ENCODE measurements around the gene FOXN1.

The FOXN1 gene

GRCh38 chr17:28482551-28483199 lies 23.5 kb upstream of the FOXN1 start:
- H3K27ac Mint-ChIP-seq: no peak overlapping the region
- peaks cover 9% of the 10 kb centered on the region for H3K27me3 Mint-ChIP-seq (ENCODE audit: low read depth, poor library complexity)
- H3K4me1 Mint-ChIP-seq: peaks cover 20% of the 10 kb centered on the region
- no peak for DNase-seq
- H3K36me3 Mint-ChIP-seq (ENCODE audit: low read depth): no peaks in the 10 kb centered on the region
- TF ChIP-seq, protein P1, sequence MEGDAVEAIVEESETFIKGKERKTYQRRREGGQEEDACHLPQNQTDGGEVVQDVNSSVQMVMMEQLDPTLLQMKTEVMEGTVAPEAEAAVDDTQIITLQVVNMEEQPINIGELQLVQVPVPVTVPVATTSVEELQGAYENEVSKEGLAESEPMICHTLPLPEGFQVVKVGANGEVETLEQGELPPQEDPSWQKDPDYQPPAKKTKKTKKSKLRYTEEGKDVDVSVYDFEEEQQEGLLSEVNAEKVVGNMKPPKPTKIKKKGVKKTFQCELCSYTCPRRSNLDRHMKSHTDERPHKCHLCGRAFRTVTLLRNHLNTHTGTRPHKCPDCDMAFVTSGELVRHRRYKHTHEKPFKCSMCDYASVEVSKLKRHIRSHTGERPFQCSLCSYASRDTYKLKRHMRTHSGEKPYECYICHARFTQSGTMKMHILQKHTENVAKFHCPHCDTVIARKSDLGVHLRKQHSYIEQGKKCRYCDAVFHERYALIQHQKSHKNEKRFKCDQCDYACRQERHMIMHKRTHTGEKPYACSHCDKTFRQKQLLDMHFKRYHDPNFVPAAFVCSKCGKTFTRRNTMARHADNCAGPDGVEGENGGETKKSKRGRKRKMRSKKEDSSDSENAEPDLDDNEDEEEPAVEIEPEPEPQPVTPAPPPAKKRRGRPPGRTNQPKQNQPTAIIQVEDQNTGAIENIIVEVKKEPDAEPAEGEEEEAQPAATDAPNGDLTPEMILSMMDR (IDR thresholded peaks at IDR 0.05): no peak
- no peak overlapping the region for H3K4me3 Mint-ChIP-seq
- H3K9me3 Mint-ChIP-seq: no peaks in the 10 kb centered on the region

- no peaks in the 10 kb centered on the region for H3K9me3 Mint-ChIP-seq
- H3K4me1 Mint-ChIP-seq: peaks cover 20% of the 10 kb centered on the region
- TF ChIP-seq, protein P1 (IDR thresholded peaks at IDR 0.05): no peak
- no peak overlapping the region for H3K4me3 Mint-ChIP-seq
- peaks cover 12% of the 10 kb centered on the region for H3K27me3 Mint-ChIP-seq (ENCODE audit: low read depth, poor library complexity)
- no peak overlapping the region for H3K27ac Mint-ChIP-seq
- no peak for DNase-seq
- no peaks in the 10 kb centered on the region for H3K36me3 Mint-ChIP-seq (ENCODE audit: low read depth)
Measured at GRCh38 chr17:28484296-28484695, 21.9 kb upstream of the FOXN1 start.

DNA sequence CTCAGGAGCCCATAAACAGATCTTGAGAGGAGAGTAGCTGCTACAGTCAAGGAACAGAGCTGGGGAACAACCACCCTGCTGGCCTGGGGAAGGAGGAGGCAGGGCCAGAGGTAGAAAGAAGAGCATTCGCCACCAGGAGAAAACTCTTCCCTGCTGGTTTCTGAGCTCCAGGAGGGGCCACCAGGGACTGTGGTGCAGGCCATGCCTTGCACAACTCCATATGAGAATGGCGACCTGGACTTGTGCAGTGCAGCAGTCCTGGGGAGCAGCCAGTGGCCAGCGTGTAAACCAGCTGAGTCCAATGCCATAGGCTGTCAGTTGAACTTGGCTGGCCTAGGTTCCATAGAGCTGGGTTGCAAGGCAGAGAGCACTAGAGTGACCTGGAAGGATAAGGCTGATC lies 21.1 kb upstream of the FOXN1 start:
- Mint-ChIP-seq H3K27me3 (ENCODE audit: low read depth, poor library complexity) (peaks cover 17% of the 10 kb centered on the region), H3K9me3 (no peaks in the 10 kb centered on the region)
- TF ChIP-seq, protein P1 (IDR thresholded peaks at IDR 0.05): no peak

GRCh38 chr17:28487881-28488532 lies 18.1 kb upstream of the FOXN1 start:
- Mint-ChIP-seq H3K27me3 (ENCODE audit: low read depth, poor library complexity) (peaks cover 19% of the 10 kb centered on the region), H3K9me3 (no peaks in the 10 kb centered on the region), H3K4me3 (no peak overlapping the region), H3K27ac (no peak overlapping the region), H3K36me3 (ENCODE audit: low read depth) (no peaks in the 10 kb centered on the region), H3K4me1 (peaks cover 30% of the 10 kb centered on the region)
- no peak for DNase-seq
- TF ChIP-seq, protein P1 (IDR thresholded peaks at IDR 0.05): no peak

More for the DNA sequence above, 21.1 kb upstream of the FOXN1 start:
- Mint-ChIP-seq H3K36me3 (ENCODE audit: low read depth) (no peaks in the 10 kb centered on the region), H3K27ac (no peak overlapping the region), H3K4me1 (peaks cover 20% of the 10 kb centered on the region), H3K4me3 (no peak overlapping the region)
- no peak for DNase-seq

DNA sequence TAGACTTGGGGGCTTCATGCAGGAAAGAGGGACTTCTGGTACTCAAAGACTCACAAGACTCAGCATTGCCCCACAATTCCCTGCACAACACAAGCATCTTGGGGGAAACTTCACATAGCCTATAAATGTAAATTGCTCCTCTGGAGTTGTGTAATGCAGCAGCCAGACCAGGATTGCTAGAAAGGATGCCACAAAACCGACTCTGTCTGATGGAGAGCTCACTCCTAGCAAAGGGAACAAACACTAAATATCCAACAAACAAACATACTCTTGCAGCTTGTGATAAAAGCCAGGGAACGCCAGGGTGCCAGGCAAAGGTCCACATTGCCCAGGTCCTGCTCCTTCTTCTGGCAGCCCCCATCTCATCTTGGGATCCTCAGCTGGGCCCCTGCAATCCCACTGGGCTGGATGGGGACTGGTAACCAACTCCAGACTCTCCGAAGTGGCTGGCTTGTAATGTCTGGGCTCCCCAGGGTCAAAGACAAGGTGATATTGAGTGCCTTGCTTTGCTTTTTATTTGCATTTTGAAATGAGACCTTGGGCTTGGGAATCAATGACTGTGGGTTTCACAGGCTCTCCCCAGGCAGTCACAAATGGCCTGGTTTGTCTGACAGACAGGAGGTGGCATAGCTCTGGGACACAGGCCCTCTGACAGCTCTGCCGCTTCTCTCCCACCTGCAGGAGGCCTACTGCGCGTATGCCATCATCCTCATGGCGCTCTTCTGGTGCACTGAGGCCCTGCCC lies 17.4 kb upstream of the FOXN1 start:
- TF ChIP-seq, protein P1 (IDR thresholded peaks at IDR 0.05): no peak
- H3K27me3 Mint-ChIP-seq (ENCODE audit: low read depth, poor library complexity): peaks cover 19% of the 10 kb centered on the region

More for the DNA sequence above, 17.4 kb upstream of the FOXN1 start:
- Mint-ChIP-seq H3K27ac (no peak overlapping the region), H3K4me3 (no peak overlapping the region), H3K9me3 (no peaks in the 10 kb centered on the region), H3K4me1 (peaks cover 37% of the 10 kb centered on the region), H3K36me3 (ENCODE audit: low read depth) (no peaks in the 10 kb centered on the region)
- DNase-seq: no peak
